Stimulated activated CD8-positive, alpha-beta memory T cell treated with anti-CD3 and anti-CD28 coated beads, Interleukin-15, amount 100 ng/mL, for 48 hours (primary cell): ENCODE measurements around the gene BICDL1.

Experiments
- DNase-seq, 2 donors: peaks; one replicate each; pipeline ENCODE4 v3.0.0-alpha.2; 2020; ENCODE audit warnings: low read depth in 2 of 2

Gene BICDL1

DNA sequence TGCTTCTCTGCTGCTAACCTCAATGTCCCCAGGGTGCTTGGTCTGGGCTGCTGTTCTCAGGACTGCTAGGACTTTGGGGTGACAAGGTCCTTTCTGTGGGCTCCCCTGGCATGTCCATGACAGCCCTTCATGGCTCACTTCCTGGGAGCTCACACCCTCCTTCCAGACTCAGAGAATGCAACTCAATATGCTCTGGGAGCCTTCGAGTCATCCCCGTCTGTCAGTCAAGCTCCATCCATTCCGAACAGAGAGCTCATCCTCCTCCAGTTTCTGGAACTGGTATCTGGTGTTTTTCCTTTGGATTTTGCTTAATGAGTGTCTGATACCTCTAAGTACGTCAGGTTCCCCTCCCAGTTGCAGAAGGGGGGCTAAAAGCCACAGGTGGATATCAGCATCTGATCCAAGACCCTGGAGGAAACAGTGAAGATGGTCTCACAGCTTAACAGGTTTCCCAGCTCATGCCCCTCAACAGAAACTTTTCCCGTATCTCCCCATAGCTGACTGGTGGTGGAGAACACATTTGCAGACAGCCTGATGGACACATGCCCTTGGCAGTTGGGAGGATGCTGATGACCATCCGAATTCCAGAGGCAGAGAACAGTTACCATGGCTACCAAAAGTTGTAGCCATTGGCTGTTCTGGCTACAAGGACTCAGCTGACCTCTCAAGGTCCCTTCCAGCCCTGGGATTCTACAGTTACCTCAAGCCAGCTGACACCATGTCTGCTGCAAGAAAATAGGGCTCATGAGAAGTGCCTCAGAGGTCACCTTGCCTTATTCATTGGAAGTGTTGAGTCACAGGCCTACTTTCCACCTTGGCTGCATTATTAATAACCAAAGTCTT, 137.0 kb downstream of the BICDL1 start:
- no peak for DNase-seq

DNA sequence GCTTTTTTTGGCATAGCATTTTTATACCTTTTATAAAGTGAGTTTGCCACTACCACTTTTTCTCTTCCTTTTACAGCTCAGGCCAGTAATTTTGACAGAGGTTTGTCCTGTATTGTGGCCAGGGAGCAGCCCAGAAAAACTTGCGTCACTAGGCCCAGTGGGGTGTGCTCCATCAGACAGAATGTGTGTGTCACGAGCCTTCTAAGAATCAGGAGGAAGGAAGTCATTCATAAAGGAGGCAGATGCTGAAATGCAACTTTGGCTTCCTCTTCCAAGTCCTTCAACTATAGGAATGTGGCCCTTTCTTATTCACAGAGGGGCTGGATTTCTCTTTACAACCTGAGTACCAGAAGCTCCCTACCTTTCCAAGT, 137.6 kb downstream of the BICDL1 start:
- no peak for DNase-seq

DNA sequence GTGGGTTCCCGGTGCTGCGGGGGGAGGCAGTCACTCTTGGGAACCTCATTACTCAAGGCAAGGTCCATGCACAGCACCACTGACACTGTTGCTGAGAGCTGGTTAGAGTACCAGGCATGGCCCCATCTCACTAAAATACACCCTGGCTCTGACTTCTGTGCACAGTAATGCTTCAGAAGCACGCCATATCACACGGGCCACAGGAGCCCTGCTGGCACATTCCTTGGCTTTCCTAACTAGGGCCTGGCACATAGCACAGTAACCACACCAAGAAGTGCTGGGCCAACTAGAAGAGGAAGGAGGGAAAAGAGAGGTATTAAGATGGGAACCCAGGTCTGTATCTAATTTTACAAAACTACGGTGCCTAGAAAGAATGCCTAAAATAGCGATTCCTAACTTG, 141.0 kb downstream of the BICDL1 start:
- no peak for DNase-seq

DNA sequence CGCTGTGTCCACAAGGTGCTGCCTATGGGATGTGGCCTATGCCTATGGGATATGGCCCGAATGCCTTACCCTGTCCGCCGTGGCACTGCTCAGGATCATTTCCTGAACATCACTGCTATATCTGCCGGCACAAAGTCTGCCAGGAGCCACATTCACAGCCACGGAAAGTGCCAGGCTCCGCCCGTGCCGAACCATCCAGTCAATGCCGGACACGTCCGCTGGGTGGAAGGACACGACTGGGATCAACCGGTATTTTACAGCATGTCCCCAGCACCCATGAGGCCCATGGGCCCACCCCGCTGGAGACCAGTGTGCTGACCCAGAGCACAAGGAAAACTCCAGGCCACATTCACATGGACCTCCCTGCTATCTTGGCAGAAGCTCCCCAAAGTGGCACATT, 142.1 kb downstream of the BICDL1 start:
- no peak for DNase-seq

GRCh38 chr12:120132054-120132836, 143.2 kb downstream of the BICDL1 start:
- DNase-seq, result no peak

DNA sequence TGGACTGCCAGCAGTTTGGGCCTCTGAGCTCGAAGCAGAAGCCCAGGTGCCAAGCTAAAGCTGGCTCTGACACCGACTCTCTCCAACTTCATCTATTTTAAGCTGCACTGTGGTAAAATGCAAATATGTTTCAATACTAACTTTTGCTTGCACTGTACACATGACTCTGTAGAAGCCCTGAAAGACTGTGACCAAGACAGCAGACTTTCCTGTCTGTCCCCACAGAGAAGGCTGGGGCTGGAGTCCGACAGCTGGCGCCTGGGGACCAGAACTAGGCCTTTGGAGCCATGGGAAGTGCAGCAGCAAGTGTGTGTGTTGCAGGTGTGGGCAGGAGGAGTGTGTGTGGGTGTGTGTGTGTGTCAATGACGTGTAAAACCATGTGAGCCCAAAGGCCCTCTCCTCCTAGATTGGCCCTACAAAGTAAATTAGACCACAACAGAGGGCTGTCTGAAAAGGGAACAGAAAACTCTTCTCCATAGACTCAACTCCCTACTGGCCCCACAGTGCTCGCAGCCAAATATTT, 143.9 kb downstream of the BICDL1 start:
- DNase-seq, result no peak

DNA sequence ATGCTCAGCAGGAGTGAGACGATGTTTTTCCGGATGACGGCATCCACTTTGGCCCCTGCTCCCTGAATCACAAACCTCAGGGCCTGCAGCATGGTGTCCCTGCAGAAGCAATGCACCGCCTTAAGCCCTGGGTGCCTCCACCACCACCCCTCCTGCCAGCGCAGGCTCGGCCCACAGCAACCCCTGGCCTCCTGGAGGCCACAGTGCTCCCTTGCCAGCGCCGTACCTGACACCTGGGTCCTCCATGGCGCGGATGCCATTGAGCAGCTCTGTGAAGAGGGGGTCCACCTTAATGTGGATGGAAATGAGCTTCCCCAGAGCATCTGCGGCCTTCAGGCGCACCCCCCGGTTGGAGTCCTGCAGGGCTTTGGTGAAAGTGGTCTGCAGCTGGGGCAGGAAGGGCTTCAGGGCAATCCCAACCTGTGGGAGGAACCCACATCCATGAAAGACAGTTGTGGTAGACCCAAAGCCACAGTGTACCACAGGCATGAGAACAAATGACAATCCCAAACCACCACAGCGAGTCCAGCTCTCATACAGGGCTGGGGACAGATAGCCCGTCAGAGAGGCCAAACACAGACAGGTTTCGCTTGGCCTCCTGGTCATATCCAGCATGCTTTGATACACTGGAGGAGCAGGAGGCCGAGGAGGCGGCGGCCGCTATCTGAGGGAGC, 145.4 kb downstream of the BICDL1 start:
- DNase-seq, result no peak

- DNase-seq, result no peak
Observed at GRCh38 chr12:120136093-120136770, 147.2 kb downstream of the BICDL1 start.

DNA sequence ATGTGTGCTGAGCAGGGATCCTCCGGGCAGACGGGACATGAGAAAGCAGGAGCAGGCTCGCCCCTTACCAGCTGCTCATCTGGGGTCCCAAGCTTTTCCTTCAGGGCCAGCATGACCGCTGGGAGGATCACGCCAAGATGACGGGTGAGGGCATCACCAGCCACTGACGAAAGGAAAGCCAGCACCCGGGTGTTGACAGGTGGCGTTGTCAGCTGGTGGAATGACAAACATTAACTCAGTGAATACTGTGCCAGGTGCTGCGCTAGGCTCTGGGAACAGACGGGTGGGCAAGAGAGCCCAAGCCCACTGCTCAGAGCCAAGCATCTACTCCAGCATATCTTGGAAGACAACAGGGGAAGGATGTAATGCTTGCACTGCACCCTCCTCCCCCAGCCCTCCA, 148.8 kb downstream of the BICDL1 start:
- DNase-seq, result no peak

DNA sequence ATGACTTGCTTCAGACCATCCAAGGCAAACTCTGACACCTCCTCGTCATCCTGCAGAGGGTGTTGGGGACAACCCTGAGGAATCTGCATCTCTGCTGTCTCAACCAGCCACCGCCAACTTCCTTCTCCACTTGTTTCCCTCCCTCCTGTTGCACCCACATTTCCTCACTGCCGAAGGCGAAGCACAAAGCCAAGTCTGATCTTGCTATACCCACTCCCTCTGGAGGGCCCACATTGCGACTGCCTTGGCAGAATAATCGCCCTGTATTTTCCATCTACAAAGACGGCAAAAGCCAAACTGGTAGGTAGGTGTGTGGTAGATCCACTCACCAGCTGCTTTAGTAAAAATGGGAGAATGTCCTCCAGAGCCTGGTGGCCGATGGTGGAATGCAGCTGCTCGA, 149.3 kb downstream of the BICDL1 start:
- no peak for DNase-seq

DNA sequence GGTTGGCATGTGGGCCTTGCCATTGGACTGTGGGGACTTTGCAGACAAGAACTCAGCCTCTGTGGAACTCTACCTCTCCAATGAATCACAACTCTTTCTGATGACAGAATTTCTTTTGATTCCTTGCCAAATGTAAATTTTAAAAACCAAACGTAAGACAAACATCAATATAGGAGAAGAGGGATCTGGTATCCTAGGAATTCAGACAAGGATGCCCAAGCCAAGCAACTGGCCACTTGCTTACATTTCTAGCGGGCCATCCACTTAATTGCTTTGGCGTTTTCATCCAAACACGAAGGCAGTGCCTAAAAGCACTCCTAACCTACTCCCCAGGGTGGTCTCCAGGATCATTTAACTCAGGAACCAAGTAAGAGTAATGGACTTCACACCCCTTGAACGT, 150.9 kb downstream of the BICDL1 start:
- DNase-seq, result no peak

- DNase-seq, result no peak
Observed at GRCh38 chr12:120140603-120141002, 151.6 kb downstream of the BICDL1 start.

DNA sequence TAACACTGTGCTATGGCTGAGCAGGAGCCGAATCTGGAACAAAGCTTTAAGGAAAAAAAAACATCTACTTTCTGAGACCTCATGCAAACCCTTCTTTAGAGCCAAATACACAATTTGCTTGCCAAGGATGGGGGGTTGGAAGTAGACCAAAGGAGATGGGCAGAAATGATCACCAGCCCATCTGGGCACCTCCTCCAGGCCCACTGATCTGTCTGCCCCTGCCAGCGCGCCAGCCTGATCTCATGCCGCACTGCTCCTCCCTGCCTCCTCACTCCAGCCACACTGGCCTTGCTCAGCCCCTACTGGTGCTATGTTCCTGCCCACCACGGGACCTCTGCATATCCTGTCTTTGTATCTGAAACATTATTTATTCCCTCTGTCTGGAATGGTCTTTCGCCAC, 152.3 kb downstream of the BICDL1 start:
- DNase-seq, result no peak

GRCh38 chr12:120142231-120142877, 153.3 kb downstream of the BICDL1 start:
- no peak for DNase-seq
